ENCODE data around the gene FILIP1L.
"Not testable (repeated sequence)": the region's sequence is repeated elsewhere in the genome, so short reads cannot be mapped to it uniquely, and the experiment has no call there.

FILIP1L gene

GRCh38 chr3:100096866-100097265 is 17.4 kb downstream of the FILIP1L start:
- H3K4me3 ChIP-seq (ENCODE audit: low read depth in 1 of 2, low read length in 2 of 2), result no peak overlapping the region
- peaks cover 0 to 12% of the 10 kb centered on the region in 2 donors for H3K4me1 ChIP-seq (ENCODE audit: control insufficient read depth in 1 of 2, insufficient read depth in 2 of 2, low read length in 2 of 2)
- no peaks in the 10 kb centered on the region for H3K36me3 ChIP-seq (ENCODE audit: control insufficient read depth in 1 of 2, insufficient read depth in 2 of 2, low read length in 2 of 2)
- H3K27ac ChIP-seq (ENCODE audit: low read length), result no peak overlapping the region
- H3K9me3 ChIP-seq (ENCODE audit: control insufficient read depth in 1 of 2, low read length in 2 of 2), result no peaks in the 10 kb centered on the region
- no peaks in the 10 kb centered on the region for H3K27me3 ChIP-seq (ENCODE audit: low read depth, low read length)

- not testable (repeated sequence) for H3K36me3 ChIP-seq (ENCODE audit: control insufficient read depth in 1 of 2, insufficient read depth in 2 of 2, low read length in 2 of 2); H3K27ac ChIP-seq (ENCODE audit: low read length); H3K9me3 ChIP-seq (ENCODE audit: control insufficient read depth in 1 of 2, low read length in 2 of 2); H3K4me3 ChIP-seq (ENCODE audit: low read depth in 1 of 2, low read length in 2 of 2); H3K27me3 ChIP-seq (ENCODE audit: low read depth, low read length)
- H3K4me1 ChIP-seq (ENCODE audit: control insufficient read depth in 1 of 2, insufficient read depth in 2 of 2, low read length in 2 of 2), result peaks cover 0 to 12% of the 10 kb centered on the region in 2 donors
Measured at GRCh38 chr3:100096286-100096685, 18.0 kb downstream of the FILIP1L start.

- no peak overlapping the region for H3K4me3 ChIP-seq (ENCODE audit: low read depth in 1 of 2, low read length in 2 of 2)
- H3K9me3 ChIP-seq (ENCODE audit: control insufficient read depth in 1 of 2, low read length in 2 of 2), result no peaks in the 10 kb centered on the region
- H3K27ac ChIP-seq (ENCODE audit: low read length), result no peak overlapping the region
- no peaks in the 10 kb centered on the region for H3K36me3 ChIP-seq (ENCODE audit: control insufficient read depth in 1 of 2, insufficient read depth in 2 of 2, low read length in 2 of 2)
- peaks cover 0 to 20% of the 10 kb centered on the region in 2 donors for H3K4me1 ChIP-seq (ENCODE audit: control insufficient read depth in 1 of 2, insufficient read depth in 2 of 2, low read length in 2 of 2)
- H3K27me3 ChIP-seq (ENCODE audit: low read depth, low read length), result no peaks in the 10 kb centered on the region
Measured at GRCh38 chr3:100093831-100094230, 20.5 kb downstream of the FILIP1L start.

DNA sequence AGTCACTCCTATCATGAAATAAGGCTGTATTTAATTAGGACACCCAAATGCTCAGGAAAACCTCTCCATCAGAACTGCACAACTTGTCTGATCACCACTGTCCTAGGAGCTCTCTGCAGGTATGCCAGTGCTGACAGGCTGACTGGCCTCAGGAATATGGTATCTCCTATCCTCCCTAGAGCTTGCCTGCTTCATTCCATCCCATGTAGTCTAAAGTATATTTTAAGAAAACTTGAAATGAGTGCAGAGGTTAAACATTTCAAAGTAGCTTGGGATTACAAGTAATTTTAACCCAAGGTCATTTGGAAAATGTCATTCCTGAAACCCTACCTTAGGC is 23.7 kb downstream of the FILIP1L start:
- Histone ChIP-seq H3K4me1 (ENCODE audit: control insufficient read depth in 1 of 2, insufficient read depth in 2 of 2, low read length in 2 of 2) (peaks cover 0 to 9% of the 10 kb centered on the region in 2 donors), H3K27ac (ENCODE audit: low read length) (no peak overlapping the region)

DNA sequence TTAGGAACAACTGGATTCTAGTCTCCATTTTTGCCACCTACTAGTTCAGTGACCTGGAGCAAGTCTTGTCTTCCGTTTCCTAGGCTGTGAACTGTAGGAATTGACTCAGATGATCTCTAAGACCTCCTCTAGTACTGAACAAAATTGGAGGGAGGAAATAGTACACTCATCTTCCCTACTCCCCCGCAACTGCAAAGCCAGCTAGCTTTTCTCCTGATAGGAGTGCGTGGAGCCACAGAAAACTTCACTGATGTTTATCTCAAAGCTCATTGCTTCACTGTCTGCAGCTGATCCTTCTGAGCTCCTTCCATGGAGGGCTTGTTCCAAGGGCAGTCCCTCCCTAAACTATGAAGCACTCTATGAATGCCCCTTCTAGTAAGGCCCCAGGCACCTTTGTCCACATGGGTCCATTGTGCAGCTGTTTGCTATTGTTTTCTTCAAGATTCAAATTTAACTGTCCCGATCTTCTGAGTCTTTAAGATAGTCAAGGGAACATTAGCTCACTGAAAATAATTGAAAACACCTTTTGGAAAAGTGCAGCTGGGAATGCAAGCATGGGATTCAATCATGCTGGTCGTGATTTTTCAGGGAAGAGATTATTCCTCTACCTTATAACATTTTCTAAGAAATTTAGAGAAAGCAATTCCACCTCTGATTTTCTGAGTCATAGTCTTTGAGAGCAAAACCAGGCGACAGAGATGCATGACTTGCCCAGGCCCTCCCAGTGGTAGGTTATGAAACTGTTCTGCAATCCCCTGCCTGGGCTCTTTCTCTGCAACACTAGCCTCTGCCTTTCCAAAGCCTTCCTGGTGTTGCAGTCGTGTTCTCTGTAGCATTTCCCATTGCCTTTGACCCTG is 24.3 kb downstream of the FILIP1L start:
- Histone ChIP-seq H3K27me3 (ENCODE audit: low read depth, low read length) (no peaks in the 10 kb centered on the region), H3K4me3 (ENCODE audit: low read depth in 1 of 2, low read length in 2 of 2) (no peak overlapping the region), H3K9me3 (ENCODE audit: control insufficient read depth in 1 of 2, low read length in 2 of 2) (no peaks in the 10 kb centered on the region), H3K27ac (ENCODE audit: low read length) (no peak overlapping the region), H3K4me1 (ENCODE audit: control insufficient read depth in 1 of 2, insufficient read depth in 2 of 2, low read length in 2 of 2) (peaks cover 0 to 9% of the 10 kb centered on the region in 2 donors), H3K36me3 (ENCODE audit: control insufficient read depth in 1 of 2, insufficient read depth in 2 of 2, low read length in 2 of 2) (no peaks in the 10 kb centered on the region)

More for the DNA sequence above, 23.7 kb downstream of the FILIP1L start:
- no peaks in the 10 kb centered on the region for H3K36me3 ChIP-seq (ENCODE audit: control insufficient read depth in 1 of 2, insufficient read depth in 2 of 2, low read length in 2 of 2)
- H3K9me3 ChIP-seq (ENCODE audit: control insufficient read depth in 1 of 2, low read length in 2 of 2), result no peaks in the 10 kb centered on the region
- H3K4me3 ChIP-seq (ENCODE audit: low read depth in 1 of 2, low read length in 2 of 2), result no peak overlapping the region
- H3K27me3 ChIP-seq (ENCODE audit: low read depth, low read length), result no peaks in the 10 kb centered on the region

GRCh38 chr3:100088735-100089368 is 25.4 kb downstream of the FILIP1L start:
- H3K27ac ChIP-seq (ENCODE audit: low read length), result no peak overlapping the region
- no peaks in the 10 kb centered on the region for H3K36me3 ChIP-seq (ENCODE audit: control insufficient read depth in 1 of 2, insufficient read depth in 2 of 2, low read length in 2 of 2)
- H3K4me1 ChIP-seq (ENCODE audit: control insufficient read depth in 1 of 2, insufficient read depth in 2 of 2, low read length in 2 of 2), result peaks cover 0 to 9% of the 10 kb centered on the region in 2 donors
- H3K4me3 ChIP-seq (ENCODE audit: low read depth in 1 of 2, low read length in 2 of 2), result no peak overlapping the region
- H3K9me3 ChIP-seq (ENCODE audit: control insufficient read depth in 1 of 2, low read length in 2 of 2), result no peaks in the 10 kb centered on the region
- H3K27me3 ChIP-seq (ENCODE audit: low read depth, low read length), result no peaks in the 10 kb centered on the region

- Histone ChIP-seq H3K36me3 (ENCODE audit: control insufficient read depth in 1 of 2, insufficient read depth in 2 of 2, low read length in 2 of 2) (no peaks in the 10 kb centered on the region), H3K4me1 (ENCODE audit: control insufficient read depth in 1 of 2, insufficient read depth in 2 of 2, low read length in 2 of 2) (peaks cover 0 to 9% of the 10 kb centered on the region in 2 donors), H3K4me3 (ENCODE audit: low read depth in 1 of 2, low read length in 2 of 2) (no peak overlapping the region), H3K9me3 (ENCODE audit: control insufficient read depth in 1 of 2, low read length in 2 of 2) (no peaks in the 10 kb centered on the region), H3K27me3 (ENCODE audit: low read depth, low read length) (no peaks in the 10 kb centered on the region), H3K27ac (ENCODE audit: low read length) (peak overlapping the region; percentile 42)
Measured at GRCh38 chr3:100087198-100087597, 27.1 kb downstream of the FILIP1L start.

- no peak overlapping the region for H3K27ac ChIP-seq (ENCODE audit: low read length)
- H3K9me3 ChIP-seq (ENCODE audit: control insufficient read depth in 1 of 2, low read length in 2 of 2), result no peaks in the 10 kb centered on the region
- no peaks in the 10 kb centered on the region for H3K27me3 ChIP-seq (ENCODE audit: low read depth, low read length)
- peaks cover 0 to 13% of the 10 kb centered on the region in 2 donors for H3K4me1 ChIP-seq (ENCODE audit: control insufficient read depth in 1 of 2, insufficient read depth in 2 of 2, low read length in 2 of 2)
- no peaks in the 10 kb centered on the region for H3K36me3 ChIP-seq (ENCODE audit: control insufficient read depth in 1 of 2, insufficient read depth in 2 of 2, low read length in 2 of 2)
- no peak overlapping the region for H3K4me3 ChIP-seq (ENCODE audit: low read depth in 1 of 2, low read length in 2 of 2)
Measured at GRCh38 chr3:100086401-100086800, 27.9 kb downstream of the FILIP1L start.

DNA sequence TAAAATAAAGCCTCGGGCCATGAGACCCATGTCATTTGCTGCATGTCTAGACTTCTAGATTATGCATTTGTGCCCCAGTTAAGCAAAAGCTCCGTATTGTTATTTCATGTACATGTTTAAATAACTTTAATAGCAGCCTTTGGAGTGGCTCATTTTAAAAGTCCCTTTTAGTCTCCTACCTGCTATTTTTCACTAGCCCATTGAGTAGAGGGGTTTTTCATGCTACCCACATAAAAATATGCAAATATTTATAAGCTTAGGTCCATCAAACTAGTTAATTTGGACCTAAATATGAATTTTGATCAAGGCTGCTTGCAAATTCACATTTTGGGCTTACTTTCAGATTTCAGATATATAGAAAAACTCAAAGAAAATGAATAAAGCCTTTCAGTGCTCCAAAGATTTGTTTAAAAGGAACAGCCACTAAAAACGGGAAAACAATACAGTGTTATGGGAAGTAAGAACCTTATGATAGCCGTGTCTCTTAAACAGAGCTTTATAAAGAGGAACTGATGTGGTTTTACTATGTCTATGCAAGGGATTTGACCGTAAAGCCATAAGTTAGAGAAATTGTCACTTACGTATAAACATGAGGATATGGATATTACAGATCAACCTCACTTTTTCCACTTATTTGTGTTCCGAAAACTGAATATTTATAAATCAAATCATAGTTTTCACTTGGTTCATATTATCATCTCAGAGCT is 30.0 kb downstream of the FILIP1L start:
- no peaks in the 10 kb centered on the region for H3K27me3 ChIP-seq (ENCODE audit: low read depth, low read length)
- no peaks in the 10 kb centered on the region for H3K36me3 ChIP-seq (ENCODE audit: control insufficient read depth in 1 of 2, insufficient read depth in 2 of 2, low read length in 2 of 2)
- H3K4me1 ChIP-seq (ENCODE audit: control insufficient read depth in 1 of 2, insufficient read depth in 2 of 2, low read length in 2 of 2), result peaks cover 0 to 4% of the 10 kb centered on the region in 2 donors
- no peak overlapping the region for H3K4me3 ChIP-seq (ENCODE audit: low read depth in 1 of 2, low read length in 2 of 2)
- no peaks in the 10 kb centered on the region for H3K9me3 ChIP-seq (ENCODE audit: control insufficient read depth in 1 of 2, low read length in 2 of 2)
- H3K27ac ChIP-seq (ENCODE audit: low read length), result no peak overlapping the region

- Histone ChIP-seq H3K4me1 (ENCODE audit: control insufficient read depth in 1 of 2, insufficient read depth in 2 of 2, low read length in 2 of 2) (peaks cover 0 to 4% of the 10 kb centered on the region in 2 donors), H3K27ac (ENCODE audit: low read length) (no peak overlapping the region), H3K27me3 (ENCODE audit: low read depth, low read length) (no peaks in the 10 kb centered on the region), H3K4me3 (ENCODE audit: low read depth in 1 of 2, low read length in 2 of 2) (no peak overlapping the region), H3K36me3 (ENCODE audit: control insufficient read depth in 1 of 2, insufficient read depth in 2 of 2, low read length in 2 of 2) (no peaks in the 10 kb centered on the region), H3K9me3 (ENCODE audit: control insufficient read depth in 1 of 2, low read length in 2 of 2) (no peaks in the 10 kb centered on the region)
Measured at GRCh38 chr3:100083209-100083608, 31.1 kb downstream of the FILIP1L start.

DNA sequence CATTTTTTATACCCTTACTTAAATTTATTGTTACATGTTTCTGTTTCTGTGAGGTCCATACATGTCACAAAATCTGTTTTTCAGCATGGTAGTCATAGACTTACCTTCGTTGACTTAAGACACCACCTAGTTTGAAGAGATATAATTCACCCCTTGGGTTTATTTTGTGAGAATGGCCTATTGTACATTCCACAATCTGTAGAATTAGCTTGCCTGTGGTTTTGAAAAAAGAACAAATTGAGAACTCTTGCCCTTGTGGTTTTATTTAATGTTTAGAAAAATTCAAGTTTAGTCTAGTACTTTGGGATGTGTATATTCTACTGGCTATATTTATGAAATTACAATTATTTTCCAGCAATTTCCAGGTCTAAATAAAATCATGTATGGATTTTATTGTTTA is 31.6 kb downstream of the FILIP1L start:
- Histone ChIP-seq H3K4me1 (ENCODE audit: control insufficient read depth in 1 of 2, insufficient read depth in 2 of 2, low read length in 2 of 2) (peaks cover 0 to 4% of the 10 kb centered on the region in 2 donors), H3K27ac (ENCODE audit: low read length) (no peak overlapping the region)

More for the DNA sequence above, 31.6 kb downstream of the FILIP1L start:
- no peaks in the 10 kb centered on the region for H3K27me3 ChIP-seq (ENCODE audit: low read depth, low read length)
- H3K36me3 ChIP-seq (ENCODE audit: control insufficient read depth in 1 of 2, insufficient read depth in 2 of 2, low read length in 2 of 2), result no peaks in the 10 kb centered on the region
- H3K9me3 ChIP-seq (ENCODE audit: control insufficient read depth in 1 of 2, low read length in 2 of 2), result no peaks in the 10 kb centered on the region
- H3K4me3 ChIP-seq (ENCODE audit: low read depth in 1 of 2, low read length in 2 of 2), result no peak overlapping the region

Data from muscle layer of duodenum (tissue), 2 donors.